DND-41 (cell line): Measurements from ENCODE around the gene MALL.

Experiments
- ATAC-seq: fragments of 200-7000 bp; cut with Tn5 transposase; 3 replicates; pipeline ENCODE4 v1.9.1; 2021; ENCODE audit warnings: low read depth; ENCODE audit not compliant: insufficient read depth
- DNase-seq: peaks from one replicate; pipeline ENCODE4 v3.0.0-alpha.2; 2020
- H2AFZ ChIP-seq: 2 replicates; pipeline ENCODE4 v1.6.0; 2012; ENCODE audit warnings: low read depth, low read length
- H3K27ac ChIP-seq: 2 replicates; pipeline ENCODE4 v1.5.1; 2012; ENCODE audit warnings: low read length, inconsistent platforms
- H3K27me3 ChIP-seq: fragments of 200-600 bp; sonication (generic); 2 replicates; pipeline ENCODE4 v1.6.0; 2012; ENCODE audit warnings: low read length, mild to moderate bottlenecking, inconsistent platforms; ENCODE audit not compliant: insufficient read depth, poor library complexity
- H3K36me3 ChIP-seq: 2 replicates; pipeline ENCODE4 v1.5.1; 2012; ENCODE audit warnings: low read length, inconsistent platforms; ENCODE audit not compliant: insufficient read depth
- H3K4me1 ChIP-seq: 2 replicates; pipeline ENCODE4 v1.5.1; 2012; ENCODE audit warnings: mild to moderate bottlenecking, low read length; ENCODE audit not compliant: insufficient read depth
- H3K4me2 ChIP-seq: 2 replicates; pipeline ENCODE4 v1.6.0; 2012; ENCODE audit warnings: mild to moderate bottlenecking, moderate library complexity, low read length, inconsistent platforms; ENCODE audit not compliant: insufficient read depth
- H3K4me3 ChIP-seq, 2 experiments: fragments of 200-600 bp in 1 of 2; shearing (Covaris generic) in 1 of 2; 2 replicates each; pipeline ENCODE4 v1.5.1; 2012 to 2016; ENCODE audit warnings: inconsistent platforms in 2 of 2, low read length in 2 of 2, mild to moderate bottlenecking in 2 of 2, low read depth in 1 of 2, moderate library complexity in 1 of 2
- H3K79me2 ChIP-seq: 2 replicates; pipeline ENCODE4 v1.6.0; 2012; ENCODE audit warnings: low read length, inconsistent platforms; ENCODE audit not compliant: insufficient read depth
- H3K9ac ChIP-seq: 2 replicates; pipeline ENCODE4 v1.6.0; 2012; ENCODE audit warnings: low read depth, mild to moderate bottlenecking, inconsistent platforms, low read length, moderate library complexity
- H3K9me3 ChIP-seq: 2 replicates; pipeline ENCODE4 v1.5.1; 2012; ENCODE audit warnings: low read length, moderate library complexity, mild to moderate bottlenecking, inconsistent platforms; ENCODE audit not compliant: insufficient read depth, severe bottlenecking
- H4K20me1 ChIP-seq: 2 replicates; pipeline ENCODE4 v1.6.0; 2012; ENCODE audit warnings: low read length; ENCODE audit not compliant: insufficient read depth
- EZH2 ChIP-seq: IDR thresholded peaks from 3 replicates; pipeline ENCODE4 v1.6.1; 2012; ENCODE audit warnings: borderline replicate concordance, low read depth, mild to moderate bottlenecking, moderate library complexity, low read length, inconsistent platforms; ENCODE audit not compliant: severe bottlenecking
- TF ChIP-seq, protein P1 (sequence below): IDR thresholded peaks from 2 replicates; pipeline ENCODE4 v1.5.1; 2012; ENCODE audit warnings: borderline replicate concordance, low read length, moderate library complexity, mild to moderate bottlenecking; ENCODE audit not compliant: poor library complexity, severe bottlenecking; ENCODE audit errors: extremely low read depth

Gene MALL

GRCh38 chr2:110107092-110108079 is 8.2 kb downstream of the MALL start:
- Histone ChIP-seq H3K4me2 (no peak overlapping the region), H3K27me3 (peaks cover 2% of the 10 kb centered on the region), H3K9ac (no peak overlapping the region), H3K9me3 (no peaks in the 10 kb centered on the region), H3K4me1 (no peaks in the 10 kb centered on the region), H3K79me2 (no peaks in the 10 kb centered on the region), H3K36me3 (no peaks in the 10 kb centered on the region), H3K27ac (no peak overlapping the region), H3K4me3 (no peak overlapping the region), H2AFZ (no peak overlapping the region), H4K20me1 (no peaks in the 10 kb centered on the region)
- no peak for ATAC-seq
- DNase-seq, result no peak
- no peak for TF ChIP-seq EZH2
- TF ChIP-seq, protein P1, sequence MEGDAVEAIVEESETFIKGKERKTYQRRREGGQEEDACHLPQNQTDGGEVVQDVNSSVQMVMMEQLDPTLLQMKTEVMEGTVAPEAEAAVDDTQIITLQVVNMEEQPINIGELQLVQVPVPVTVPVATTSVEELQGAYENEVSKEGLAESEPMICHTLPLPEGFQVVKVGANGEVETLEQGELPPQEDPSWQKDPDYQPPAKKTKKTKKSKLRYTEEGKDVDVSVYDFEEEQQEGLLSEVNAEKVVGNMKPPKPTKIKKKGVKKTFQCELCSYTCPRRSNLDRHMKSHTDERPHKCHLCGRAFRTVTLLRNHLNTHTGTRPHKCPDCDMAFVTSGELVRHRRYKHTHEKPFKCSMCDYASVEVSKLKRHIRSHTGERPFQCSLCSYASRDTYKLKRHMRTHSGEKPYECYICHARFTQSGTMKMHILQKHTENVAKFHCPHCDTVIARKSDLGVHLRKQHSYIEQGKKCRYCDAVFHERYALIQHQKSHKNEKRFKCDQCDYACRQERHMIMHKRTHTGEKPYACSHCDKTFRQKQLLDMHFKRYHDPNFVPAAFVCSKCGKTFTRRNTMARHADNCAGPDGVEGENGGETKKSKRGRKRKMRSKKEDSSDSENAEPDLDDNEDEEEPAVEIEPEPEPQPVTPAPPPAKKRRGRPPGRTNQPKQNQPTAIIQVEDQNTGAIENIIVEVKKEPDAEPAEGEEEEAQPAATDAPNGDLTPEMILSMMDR, result no peak

- Histone ChIP-seq H3K27ac (no peak overlapping the region), H3K4me1 (no peaks in the 10 kb centered on the region), H3K9ac (no peak overlapping the region), H3K4me3 (no peak overlapping the region), H2AFZ (no peak overlapping the region), H3K9me3 (no peaks in the 10 kb centered on the region), H3K4me2 (no peak overlapping the region), H3K27me3 (peaks cover 2% of the 10 kb centered on the region), H3K36me3 (no peaks in the 10 kb centered on the region), H4K20me1 (no peaks in the 10 kb centered on the region), H3K79me2 (no peaks in the 10 kb centered on the region)
- ATAC-seq (no peak), DNase-seq (no peak)
- no peak for TF ChIP-seq EZH2
- TF ChIP-seq, protein P1, result no peak
These were observed 9.0 kb downstream of the MALL start for GRCh38 chr2:110106642-110107041.

- H3K4me1 ChIP-seq, result peaks cover 5% of the 10 kb centered on the region; the same call in 1 of the 2 replicates
- TF ChIP-seq, protein P1, result no peak
- TF ChIP-seq EZH2, result no peak
- no peak for DNase-seq
- H3K27ac ChIP-seq, result no peak overlapping the region
- no peak overlapping the region for H3K4me3 ChIP-seq
- H3K36me3 ChIP-seq, result no peaks in the 10 kb centered on the region
- H3K9me3 ChIP-seq, result no peaks in the 10 kb centered on the region
- H4K20me1 ChIP-seq, result no peaks in the 10 kb centered on the region
- no peak overlapping the region for H2AFZ ChIP-seq
- peaks cover 2% of the 10 kb centered on the region for H3K27me3 ChIP-seq
- H3K4me2 ChIP-seq, result no peak overlapping the region
- ATAC-seq, result no peak
- no peaks in the 10 kb centered on the region for H3K79me2 ChIP-seq
- no peak overlapping the region for H3K9ac ChIP-seq
These were observed 9.8 kb downstream of the MALL start for GRCh38 chr2:110105608-110106467.
